Stimulated activated CD4-positive, alpha-beta T cell treated with anti-CD3 and anti-CD28 coated beads, Interleukin-4, amount 100 ng/mL, for 4 hours (primary cell): Measurements from ENCODE around the gene PIP5KL1.
A peak's percentile ranks its signal among the peaks of the same experiment; 100 is the strongest.

Experiments
- DNase-seq, 2 experiments: peaks; one replicate each; pipeline ENCODE4 v3.0.0-alpha.2; 2020

The PIP5KL1 gene

GRCh38 chr9:127947841-127948710 lies 17.5 kb upstream of the PIP5KL1 start:
- no peak for DNase-seq

GRCh38 chr9:127946728-127947127 lies 16.2 kb upstream of the PIP5KL1 start:
- DNase-seq: no peak

- no peak for DNase-seq
These were observed 15.4 kb upstream of the PIP5KL1 start for GRCh38 chr9:127945942-127946341.

GRCh38 chr9:127945338-127945737 lies 14.8 kb upstream of the PIP5KL1 start:
- DNase-seq: no peak

- DNase-seq: no peak
These were observed 14.1 kb upstream of the PIP5KL1 start for GRCh38 chr9:127944586-127945218.

GRCh38 chr9:127943731-127944144 lies 13.2 kb upstream of the PIP5KL1 start:
- DNase-seq: peak; percentile 76 to 77

- no peak for DNase-seq
These were observed 12.6 kb upstream of the PIP5KL1 start for GRCh38 chr9:127943011-127943662.

- peak in 1 of 2 experiments; percentile 36 for DNase-seq
These were observed 11.8 kb upstream of the PIP5KL1 start for GRCh38 chr9:127942216-127943010.

- DNase-seq: no peak
These were observed 11.3 kb upstream of the PIP5KL1 start for GRCh38 chr9:127941961-127942215.

GRCh38 chr9:127941062-127941960 lies 10.7 kb upstream of the PIP5KL1 start:
- no peak for DNase-seq

- DNase-seq: no peak
These were observed 10.0 kb upstream of the PIP5KL1 start for GRCh38 chr9:127940593-127940992.

- no peak for DNase-seq
These were observed 7.7 kb upstream of the PIP5KL1 start for GRCh38 chr9:127938298-127938690.

GRCh38 chr9:127937388-127938297 lies 7.1 kb upstream of the PIP5KL1 start, which contains the start of gene DPM2:
DPM2 (minus strand) TSS chr9:127937854; CDS start chr9:127937820, 34 bp downstream.
- peak; percentile 82 to 88 for DNase-seq

- DNase-seq: no peak
These were observed 6.4 kb upstream of the PIP5KL1 start for GRCh38 chr9:127937056-127937387.

GRCh38 chr9:127936347-127936852 lies 5.8 kb upstream of the PIP5KL1 start:
- DNase-seq: no peak

GRCh38 chr9:127935765-127936221 lies 5.2 kb upstream of the PIP5KL1 start:
- DNase-seq: peak in 1 of 2 experiments; percentile 55

- DNase-seq: no peak
These were observed 4.4 kb upstream of the PIP5KL1 start for GRCh38 chr9:127934986-127935385.

GRCh38 chr9:127934248-127934647 lies 3.7 kb upstream of the PIP5KL1 start:
- DNase-seq: no peak

GRCh38 chr9:127931092-127931881 lies 710 bp upstream of the PIP5KL1 start:
- no peak for DNase-seq

- no peak for DNase-seq
These were observed 975 bp downstream of the PIP5KL1 start for GRCh38 chr9:127929625-127929979.
